H1 (cell line): ENCODE results near the gene TNFSF4. TPM values are rescaled to one million over a fixed set of nuclear protein-coding genes. Genes with fewer than 3 reads are reported as not detected.

ENCODE experiments used
- CTCF ChIA-PET: fragments of 300-600 bp; sonication (Branson Sonifier 250); formaldehyde crosslinking; loops from one replicate; lab custom pipeline; 2021; ENCODE audit not compliant: partially characterized antibody; lab: Charles Lee
- POLR2A ChIA-PET: fragments of 300-600 bp; sonication (Branson Sonifier 250); formaldehyde crosslinking; loops from one replicate; lab custom pipeline; 2021; ENCODE audit warnings: inconsistent platforms; ENCODE audit not compliant: partially characterized antibody; lab: Charles Lee
- DNase-seq, 2 experiments: peaks; one replicate each; pipeline versions ENCODE4 v3.0.0 to v3.0.0-alpha.2; 2010 to 2022; ENCODE audit warnings: low spot score in 2 of 2, low read depth in 1 of 2, mixed read lengths in 1 of 2
- FAIRE-seq: peaks from 2 replicates; lab custom pipeline; 2011; peaks lifted over from hg19 to GRCh38; lab: Jason Lieb, UNC
- H2AFZ ChIP-seq: 2 replicates; pipeline ENCODE4 v1.8.1; 2012; ENCODE audit warnings: low read length, inconsistent platforms
- H2AK5ac ChIP-seq: 2 replicates; pipeline ENCODE4 v1.6.1; 2013; ENCODE audit warnings: low read depth, low read length
- H2BK120ac ChIP-seq: replicated peaks from 2 replicates; pipeline ENCODE3; 2013; ENCODE audit warnings: low read depth, low read length, inconsistent platforms
- H2BK12ac ChIP-seq: 2 replicates; pipeline ENCODE4 v1.6.1; 2013; ENCODE audit warnings: low read depth, low read length
- H2BK15ac ChIP-seq: 2 replicates; pipeline ENCODE4 v1.6.1; 2013; ENCODE audit warnings: low read length
- H2BK20ac ChIP-seq: 2 replicates; pipeline ENCODE4 v1.6.1; 2013; ENCODE audit warnings: low read length
- H2BK5ac ChIP-seq: 2 replicates; pipeline ENCODE4 v1.6.1; 2013; ENCODE audit warnings: low read depth, low read length
- H3K14ac ChIP-seq: 2 replicates; pipeline ENCODE4 v1.6.1; 2013; ENCODE audit warnings: inconsistent platforms; ENCODE audit not compliant: insufficient read length
- H3K18ac ChIP-seq: 2 replicates; pipeline ENCODE4 v1.6.1; 2013; ENCODE audit warnings: low read length; ENCODE audit errors: extremely low read depth
- H3K23ac ChIP-seq: 2 replicates; pipeline ENCODE4 v1.6.1; 2013; ENCODE audit warnings: inconsistent platforms; ENCODE audit not compliant: insufficient read length
- H3K23me2 ChIP-seq: 2 replicates; pipeline ENCODE4 v1.6.1; 2013; ENCODE audit warnings: low read depth, low read length
- H3K27ac ChIP-seq: 2 replicates; pipeline ENCODE4 v1.6.1; 2011; ENCODE audit warnings: low read depth, low read length, inconsistent platforms
- H3K27me3 ChIP-seq, 4 experiments: replicated peaks in 1 of 4; 1 replicate in 1 of 4; 2 replicates in 3 of 4; pipeline versions ENCODE4 v1.6.1 to v1.8.1; 2011 to 2013; ENCODE audit warnings: low read length in 3 of 4, mild to moderate bottlenecking in 3 of 4, inconsistent platforms in 2 of 4, mixed read lengths in 2 of 4, moderate library complexity in 1 of 4; ENCODE audit not compliant: control insufficient read depth in 3 of 4, insufficient read depth in 3 of 4; ENCODE audit errors: extremely low read depth in 1 of 4
- H3K36me3 ChIP-seq, 4 experiments: 2 replicates each; pipeline versions ENCODE4 v1.6.1 to v1.8.1; 2011 to 2013; ENCODE audit warnings: mild to moderate bottlenecking in 4 of 4, low read length in 3 of 4, moderate library complexity in 2 of 4, control low read depth in 1 of 4, inconsistent platforms in 1 of 4; ENCODE audit not compliant: insufficient read depth in 4 of 4, control insufficient read depth in 2 of 4
- H3K4ac ChIP-seq: replicated peaks from 2 replicates; pipeline ENCODE3; 2013; ENCODE audit warnings: low read length, low read depth, mixed read lengths, inconsistent platforms; ENCODE audit not compliant: insufficient read length
- H3K4me1 ChIP-seq, 4 experiments: replicated peaks in 1 of 4; 1 replicate in 1 of 4; 2 replicates in 3 of 4; pipeline versions ENCODE4 v1.6.1 to v1.8.1; 2011 to 2013; ENCODE audit warnings: low read length in 3 of 4, inconsistent platforms in 2 of 4, mixed read lengths in 1 of 4; ENCODE audit not compliant: insufficient read depth in 4 of 4, control insufficient read depth in 3 of 4
- H3K4me2 ChIP-seq, 2 experiments: 2 replicates each; pipeline versions ENCODE4 v1.6.1 to v1.8.1; 2011 to 2013; ENCODE audit warnings: low read depth in 2 of 2, low read length in 2 of 2, control low read depth in 1 of 2, inconsistent platforms in 1 of 2, mild to moderate bottlenecking in 1 of 2; ENCODE audit not compliant: insufficient read depth in 1 of 2
- H3K4me3 ChIP-seq, 4 experiments: fragments of 200-600, 300-600 bp in 1 of 4; sonication (generic), shearing (Covaris generic), sonication (Bioruptor Twin) in 1 of 4; 2 replicates each; pipeline versions ENCODE4 v1.5.1 to v1.8.1; 2011 to 2016; ENCODE audit warnings: low read length in 4 of 4, low read depth in 3 of 4, control low read depth in 2 of 4, inconsistent platforms in 2 of 4, mild to moderate bottlenecking in 2 of 4, mixed read lengths in 1 of 4, moderate library complexity in 1 of 4; ENCODE audit not compliant: insufficient read depth in 2 of 4; ENCODE audit errors: extremely low read depth in 1 of 4
- H3K56ac ChIP-seq: replicated peaks from 2 replicates; pipeline ENCODE3; 2013; ENCODE audit warnings: low read depth, mild to moderate bottlenecking, mixed read lengths, low read length, inconsistent platforms; ENCODE audit not compliant: insufficient read length
- H3K79me1 ChIP-seq: 2 replicates; pipeline ENCODE4 v1.6.1; 2013; ENCODE audit warnings: low read depth, low read length, control low read depth
- H3K79me2 ChIP-seq, 2 experiments: 2 replicates each; pipeline versions ENCODE4 v1.6.1 to v1.8.1; 2012 to 2013; ENCODE audit warnings: low read length in 2 of 2, mild to moderate bottlenecking in 2 of 2, inconsistent platforms in 1 of 2; ENCODE audit not compliant: insufficient read depth in 2 of 2, control insufficient read depth in 1 of 2
- H3K9ac ChIP-seq, 4 experiments: replicated peaks in 1 of 4; 1 replicate in 1 of 4; 2 replicates in 3 of 4; pipeline versions ENCODE4 v1.6.1 to v1.8.1; 2011 to 2013; ENCODE audit warnings: low read depth in 3 of 4, low read length in 3 of 4, control low read depth in 2 of 4, mild to moderate bottlenecking in 2 of 4, moderate library complexity in 2 of 4, inconsistent platforms in 1 of 4; ENCODE audit errors: extremely low read depth in 1 of 4
- H3K9me3 ChIP-seq, 2 experiments: 2 replicates each; pipeline versions ENCODE4 v1.6.1 to v1.8.1; 2012 to 2013; ENCODE audit warnings: mild to moderate bottlenecking in 2 of 2, moderate library complexity in 2 of 2, control low read depth in 1 of 2, inconsistent platforms in 1 of 2, low read depth in 1 of 2, low read length in 1 of 2, mixed read lengths in 1 of 2; ENCODE audit not compliant: insufficient read depth in 2 of 2
- H4K20me1 ChIP-seq, 2 experiments: replicated peaks in 1 of 2; 2 replicates each; pipeline versions ENCODE3 to v1.8.1; 2011 to 2013; ENCODE audit warnings: inconsistent platforms in 2 of 2, low read length in 2 of 2, mild to moderate bottlenecking in 1 of 2; ENCODE audit not compliant: insufficient read depth in 2 of 2, control insufficient read depth in 1 of 2
- H4K5ac ChIP-seq: 2 replicates; pipeline ENCODE4 v1.6.1; 2013; ENCODE audit warnings: low read length, low read depth, mixed read lengths, inconsistent platforms; ENCODE audit not compliant: insufficient read length
- H4K8ac ChIP-seq: 2 replicates; pipeline ENCODE4 v1.8.0; 2013; ENCODE audit warnings: mild to moderate bottlenecking, moderate library complexity, low read length, inconsistent platforms; ENCODE audit not compliant: insufficient read depth; ENCODE audit errors: extremely low read depth
- H4K91ac ChIP-seq: replicated peaks from 2 replicates; pipeline ENCODE3; 2013; ENCODE audit warnings: low read length, mixed read lengths, inconsistent platforms; ENCODE audit not compliant: insufficient read length
- HDAC6 ChIP-seq: IDR thresholded peaks from one replicate; pipeline ENCODE4 v1.7.1; 2012; ENCODE audit warnings: low read depth, mild to moderate bottlenecking, inconsistent platforms, low read length, moderate library complexity
- POLR2A ChIP-seq, 2 experiments: IDR thresholded peaks; 1 replicate in 1 of 2; 2 replicates in 1 of 2; pipeline ENCODE4 v1.6.1; 2011; ENCODE audit warnings: low read depth in 2 of 2, low read length in 2 of 2, mild to moderate bottlenecking in 2 of 2; ENCODE audit errors: control extremely low read depth in 1 of 2
- RFX5 ChIP-seq: IDR thresholded peaks from 2 replicates; pipeline ENCODE4 v1.6.1; 2011; ENCODE audit warnings: low read depth, low read length, improper control_type of control experiment, borderline replicate concordance
- SIX5 ChIP-seq: IDR thresholded peaks from 2 replicates; pipeline ENCODE4 v1.6.1; 2011; ENCODE audit warnings: mild to moderate bottlenecking, low read depth, low read length
- WGBS, 2 experiments: shearing (Covaris generic) in 1 of 2; methylation state at CpG; one replicate each; pipeline versions ENCODE4 v1.1.6 to v1.1.7; 2013 to 2015; ENCODE audit warnings: low lambda C conversion rate in 2 of 2, mixed read lengths in 2 of 2, inconsistent platforms in 1 of 2, low coverage in 1 of 2, missing lambda C conversion rate in 1 of 2; ENCODE audit not compliant: insufficient replicate concordance in 2 of 2, insufficient coverage in 1 of 2, insufficient read length in 1 of 2; ENCODE audit errors: extremely low coverage in 1 of 2, missing lambda C conversion rate in 1 of 2; 5-methylcytosine and 5-hydroxymethylcytosine counted together
- polyA plus RNA-seq, 7 experiments: library from polyadenylated mRNA; depleted of rRNA in 3 of 7; stranded (reverse) in 5 of 7; unstranded in 2 of 7; fragments of >200 nt in 5 of 7; fragments of 200-250 nt in 2 of 7; gene quantifications; 1 replicate in 5 of 7; 2 replicates in 1 of 7; 4 replicates in 1 of 7; pipeline versions ENCODE4 v1.2.1 to v1.2.3, GENCODE V29; 2011 to 2013; ENCODE audit warnings: missing spikeins in 2 of 7, mixed read lengths in 2 of 7
- total RNA-seq: library from RNA; stranded (reverse); fragmentation: NEBNext Ultra II Directional; extraction: Animal tissue kit (Norgen Biotek cat#: 25700); gene quantifications from 2 replicates; pipeline ENCODE4 v1.2.1, GENCODE V29; 2021

TNFSF4 gene
- total and polyA plus RNA-seq, 2 of the 8 experiments (the other 6 are each of a cell fraction or from before 2014, with no cell fraction given): 0.54 to 0.63 TPM

DNA sequence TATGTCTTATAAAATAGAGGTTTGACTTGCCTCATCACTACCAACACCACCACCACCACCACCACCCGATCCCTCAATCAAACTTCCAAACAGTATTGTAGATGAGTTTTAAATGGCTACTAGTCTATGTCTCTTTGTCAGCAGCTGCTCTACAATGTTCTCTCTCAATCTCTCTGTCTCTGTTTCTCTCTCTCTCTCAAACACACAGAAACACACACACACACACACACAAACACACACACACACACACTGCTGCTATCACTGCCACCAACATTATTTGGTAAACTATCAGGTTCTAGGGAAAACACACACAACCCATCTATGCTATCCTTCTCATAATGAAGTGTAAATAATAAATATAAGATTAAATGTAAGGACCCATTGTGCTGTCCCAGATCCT is 2.4 kb downstream of the TNFSF4 start:
- FAIRE-seq: no peak
- TF ChIP-seq RFX5: no peak
- no peak for TF ChIP-seq SIX5
- no peak for TF ChIP-seq POLR2A (IDR thresholded peaks at IDR 0.05; ENCODE audit: control extremely low read depth in 1 of 2, low read depth in 2 of 2, low read length in 2 of 2)
- TF ChIP-seq HDAC6: no peak

More for the DNA sequence above, 2.4 kb downstream of the TNFSF4 start:
- no peaks in the 10 kb centered on the region for H3K79me1 ChIP-seq
- no peak overlapping the region for H3K56ac ChIP-seq
- no peak overlapping the region for H2BK12ac ChIP-seq
- no peak overlapping the region for H2BK20ac ChIP-seq
- H3K27me3 ChIP-seq: peaks cover 1 to 8% (median 3%) of the 10 kb centered on the region in 4 experiments; a peak in 5 of 7 replicates
- DNase-seq: no peak
- H3K9me3 ChIP-seq: no peaks in the 10 kb centered on the region
- no peaks in the 10 kb centered on the region for H4K20me1 ChIP-seq
- H2AK5ac ChIP-seq: no peak overlapping the region
- peaks cover 0 to 4% (median 0%) of the 10 kb centered on the region in 4 experiments; a peak in 1 of 7 replicates for H3K4me1 ChIP-seq
- ChIA-PET CTCF (interaction anchor here (1.2 to 9.8 kb wide), 5 partner anchors 12 to 461 kb away, joined by 3 to 150 read pairs (median 48); no protein-coding TSS in a partner anchor), POLR2A (no interaction called here)
- 86% methylated on average over 1 of the region's 1 CpG; no CpG with 5 or more reads in 1 of the 2 experiments for WGBS, 2 experiments
- H3K27ac ChIP-seq: no peak overlapping the region
- no peak overlapping the region for H3K4me2 ChIP-seq
- H3K9ac ChIP-seq: no peak overlapping the region
- H3K4me3 ChIP-seq: no peak overlapping the region
- no peak overlapping the region for H3K23ac ChIP-seq
- H2BK15ac ChIP-seq: no peak overlapping the region
- no peak overlapping the region for H2BK120ac ChIP-seq
- H2BK5ac ChIP-seq: no peak overlapping the region
- no peak overlapping the region for H3K4ac ChIP-seq
- H3K18ac ChIP-seq: no peak overlapping the region
- H3K36me3 ChIP-seq: no peaks in the 10 kb centered on the region
- no peak overlapping the region for H2AFZ ChIP-seq
- no peaks in the 10 kb centered on the region for H3K79me2 ChIP-seq
- H3K23me2 ChIP-seq: no peaks in the 10 kb centered on the region; the same call in 1 of the 2 replicates
- no peak overlapping the region for H4K8ac ChIP-seq
- H4K91ac ChIP-seq: no peak overlapping the region
- no peak overlapping the region for H4K5ac ChIP-seq
- H3K14ac ChIP-seq: no peak overlapping the region
